ENCODE results near the gene XYLB. TPM values are rescaled to one million over a fixed set of nuclear protein-coding genes. Genes with fewer than 3 reads are reported as not detected.

XYLB gene
- total RNA-seq, 1 donor from 2014 or later = 6.9 TPM

GRCh38 chr3:38387862-38388261, 41.3 kb downstream of the XYLB start:
- Histone ChIP-seq H3K27ac (no peak overlapping the region), H3K79me2 (ENCODE audit: low read depth) (no peaks in the 10 kb centered on the region), H3K4me1 (no peaks in the 10 kb centered on the region), H3K9me3 (ENCODE audit: low read depth) (peaks cover 12% of the 10 kb centered on the region), H3K9ac (no peak overlapping the region), H3K27me3 (no peaks in the 10 kb centered on the region), H3K36me3 (peaks cover 5% of the 10 kb centered on the region), H2AFZ (replicated peaks) (no peak overlapping the region), H4K20me1 (ENCODE audit: low read depth) (no peaks in the 10 kb centered on the region), H3F3A (ENCODE audit: low read depth) (no peaks in the 10 kb centered on the region), H3K4me2 (no peak overlapping the region), H3K4me3 (no peak overlapping the region)
- Mint-ChIP-seq H3K27ac (no peak overlapping the region), H3K4me1 (peaks cover 4% of the 10 kb centered on the region), H3K27me3 (ENCODE audit: insufficient read depth, low read depth) (no peaks in the 10 kb centered on the region), H3K4me3 (no peak overlapping the region), H3K9me3 (peaks cover 20% of the 10 kb centered on the region), H3K36me3 (peaks cover 30% of the 10 kb centered on the region)
- no peak for DNase-seq (ENCODE audit: low spot score)
- TF ChIP-seq, protein P1, sequence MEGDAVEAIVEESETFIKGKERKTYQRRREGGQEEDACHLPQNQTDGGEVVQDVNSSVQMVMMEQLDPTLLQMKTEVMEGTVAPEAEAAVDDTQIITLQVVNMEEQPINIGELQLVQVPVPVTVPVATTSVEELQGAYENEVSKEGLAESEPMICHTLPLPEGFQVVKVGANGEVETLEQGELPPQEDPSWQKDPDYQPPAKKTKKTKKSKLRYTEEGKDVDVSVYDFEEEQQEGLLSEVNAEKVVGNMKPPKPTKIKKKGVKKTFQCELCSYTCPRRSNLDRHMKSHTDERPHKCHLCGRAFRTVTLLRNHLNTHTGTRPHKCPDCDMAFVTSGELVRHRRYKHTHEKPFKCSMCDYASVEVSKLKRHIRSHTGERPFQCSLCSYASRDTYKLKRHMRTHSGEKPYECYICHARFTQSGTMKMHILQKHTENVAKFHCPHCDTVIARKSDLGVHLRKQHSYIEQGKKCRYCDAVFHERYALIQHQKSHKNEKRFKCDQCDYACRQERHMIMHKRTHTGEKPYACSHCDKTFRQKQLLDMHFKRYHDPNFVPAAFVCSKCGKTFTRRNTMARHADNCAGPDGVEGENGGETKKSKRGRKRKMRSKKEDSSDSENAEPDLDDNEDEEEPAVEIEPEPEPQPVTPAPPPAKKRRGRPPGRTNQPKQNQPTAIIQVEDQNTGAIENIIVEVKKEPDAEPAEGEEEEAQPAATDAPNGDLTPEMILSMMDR (IDR thresholded peaks at IDR 0.05) = no peak
- no peak for TF ChIP-seq EZH2 (IDR thresholded peaks at IDR 0.05)

DNA sequence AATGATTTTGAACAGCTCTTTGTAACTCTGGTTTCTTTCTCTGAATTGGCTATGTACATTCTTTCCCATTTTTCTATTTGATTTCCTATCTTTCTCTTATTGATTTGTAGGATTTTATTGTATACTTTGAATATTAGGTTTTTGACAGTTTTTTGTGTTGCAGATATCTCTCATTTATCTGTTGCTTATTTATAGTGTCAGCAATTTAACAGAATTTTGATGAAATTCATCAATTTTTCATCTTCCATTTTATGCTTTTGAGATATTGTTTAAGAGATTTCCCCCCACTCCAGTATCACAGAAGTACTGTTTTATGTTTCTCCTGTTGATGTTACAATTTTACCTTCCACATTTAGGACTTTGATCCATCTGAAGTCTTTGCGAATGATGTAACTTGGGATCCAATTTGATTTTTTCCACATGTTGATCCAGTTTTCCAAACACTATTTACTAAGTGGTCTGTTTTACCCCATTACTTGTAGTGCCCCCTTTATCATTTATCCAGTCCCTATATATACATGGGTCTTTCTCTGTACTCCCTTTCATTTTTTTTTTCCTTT, 46.1 kb downstream of the XYLB start:
- Histone ChIP-seq H3K4me1 (no peaks in the 10 kb centered on the region), H3K4me3 (no peak overlapping the region), H2AFZ (replicated peaks) (no peak overlapping the region), H3F3A (ENCODE audit: low read depth) (no peaks in the 10 kb centered on the region), H3K27ac (no peak overlapping the region), H3K79me2 (ENCODE audit: low read depth) (no peaks in the 10 kb centered on the region), H3K9me3 (ENCODE audit: low read depth) (peaks cover 3% of the 10 kb centered on the region), H3K4me2 (no peak overlapping the region), H3K27me3 (no peaks in the 10 kb centered on the region), H4K20me1 (ENCODE audit: low read depth) (no peaks in the 10 kb centered on the region), H3K36me3 (peaks cover 1% of the 10 kb centered on the region), H3K9ac (no peak overlapping the region)
- DNase-seq (ENCODE audit: low spot score) = no peak
- Mint-ChIP-seq H3K4me3 (no peak overlapping the region), H3K27ac (no peak overlapping the region), H3K36me3 (peaks cover 18% of the 10 kb centered on the region), H3K9me3 (peaks cover 5% of the 10 kb centered on the region), H3K27me3 (ENCODE audit: insufficient read depth, low read depth) (no peaks in the 10 kb centered on the region), H3K4me1 (peaks cover 4% of the 10 kb centered on the region)
- TF ChIP-seq, protein P1 (IDR thresholded peaks at IDR 0.05) = no peak
- TF ChIP-seq EZH2 (IDR thresholded peaks at IDR 0.05) = no peak
- TF ChIP-seq EZH2phosphoT487 (IDR thresholded peaks at IDR 0.05) = no peak

GRCh38 chr3:38396239-38396638, 49.7 kb downstream of the XYLB start:
- Histone ChIP-seq H3K27me3 (no peaks in the 10 kb centered on the region), H3K9ac (no peak overlapping the region), H3K4me3 (no peak overlapping the region), H3K9me3 (ENCODE audit: low read depth) (no peaks in the 10 kb centered on the region), H4K20me1 (ENCODE audit: low read depth) (no peaks in the 10 kb centered on the region), H2AFZ (replicated peaks) (no peak overlapping the region), H3K36me3 (no peaks in the 10 kb centered on the region), H3K4me2 (no peak overlapping the region), H3F3A (ENCODE audit: low read depth) (no peaks in the 10 kb centered on the region), H3K4me1 (no peaks in the 10 kb centered on the region), H3K79me2 (ENCODE audit: low read depth) (no peaks in the 10 kb centered on the region), H3K27ac (no peak overlapping the region)
- Mint-ChIP-seq H3K4me1 (no peaks in the 10 kb centered on the region), H3K4me3 (no peak overlapping the region), H3K27me3 (ENCODE audit: insufficient read depth, low read depth) (no peaks in the 10 kb centered on the region), H3K27ac (no peak overlapping the region), H3K36me3 (peaks cover 16% of the 10 kb centered on the region), H3K9me3 (no peaks in the 10 kb centered on the region)
- no peak for TF ChIP-seq EZH2phosphoT487 (IDR thresholded peaks at IDR 0.05)
- no peak for TF ChIP-seq EZH2 (IDR thresholded peaks at IDR 0.05)
- TF ChIP-seq, protein P1 (IDR thresholded peaks at IDR 0.05) = no peak
- no peak for DNase-seq (ENCODE audit: low spot score)

Measured in neural progenitor cell (in vitro differentiated cells).